SU-DHL-6 (cell line): ENCODE measurements around the gene NRN1.

Experiments used
- EZH2phosphoT487 ChIP-seq: fragments of 200-600 bp; sonication (generic), shearing (Covaris generic); conservative IDR thresholded peaks from 2 replicates; pipeline ENCODE4 v1.6.1; 2018; ENCODE audit warnings: mild to moderate bottlenecking, antibody characterized with exemption, low read length, moderate library complexity, mixed read lengths
- TF ChIP-seq, protein P1 (sequence below): fragments of 200-600 bp; sonication (generic); IDR thresholded peaks from one replicate; pipeline ENCODE4 v1.5.1; 2017; ENCODE audit warnings: antibody characterized with exemption, mild to moderate bottlenecking, low read length, moderate library complexity; ENCODE audit not compliant: insufficient read depth, poor library complexity, severe bottlenecking

DNA sequence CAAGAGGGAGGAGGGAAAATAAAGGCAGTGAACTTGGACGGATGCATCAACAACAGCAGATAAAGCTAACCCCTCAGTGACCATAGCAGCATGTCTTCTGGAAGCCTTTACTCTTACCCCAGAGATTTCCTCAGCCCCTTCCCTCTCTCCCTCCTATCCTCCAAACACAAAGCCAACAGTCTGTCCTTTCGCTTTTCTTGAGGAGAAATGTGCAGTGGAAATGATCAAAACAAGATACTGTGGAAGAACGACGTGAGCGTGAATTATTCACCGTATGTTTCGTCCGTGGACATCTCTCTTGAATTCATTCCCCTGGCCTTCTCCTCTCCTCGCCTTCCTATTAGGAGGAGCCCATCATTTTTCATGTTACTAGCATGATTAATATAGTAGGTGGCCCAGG lies 8.5 kb downstream of the NRN1 start:
- TF ChIP-seq, protein P1, sequence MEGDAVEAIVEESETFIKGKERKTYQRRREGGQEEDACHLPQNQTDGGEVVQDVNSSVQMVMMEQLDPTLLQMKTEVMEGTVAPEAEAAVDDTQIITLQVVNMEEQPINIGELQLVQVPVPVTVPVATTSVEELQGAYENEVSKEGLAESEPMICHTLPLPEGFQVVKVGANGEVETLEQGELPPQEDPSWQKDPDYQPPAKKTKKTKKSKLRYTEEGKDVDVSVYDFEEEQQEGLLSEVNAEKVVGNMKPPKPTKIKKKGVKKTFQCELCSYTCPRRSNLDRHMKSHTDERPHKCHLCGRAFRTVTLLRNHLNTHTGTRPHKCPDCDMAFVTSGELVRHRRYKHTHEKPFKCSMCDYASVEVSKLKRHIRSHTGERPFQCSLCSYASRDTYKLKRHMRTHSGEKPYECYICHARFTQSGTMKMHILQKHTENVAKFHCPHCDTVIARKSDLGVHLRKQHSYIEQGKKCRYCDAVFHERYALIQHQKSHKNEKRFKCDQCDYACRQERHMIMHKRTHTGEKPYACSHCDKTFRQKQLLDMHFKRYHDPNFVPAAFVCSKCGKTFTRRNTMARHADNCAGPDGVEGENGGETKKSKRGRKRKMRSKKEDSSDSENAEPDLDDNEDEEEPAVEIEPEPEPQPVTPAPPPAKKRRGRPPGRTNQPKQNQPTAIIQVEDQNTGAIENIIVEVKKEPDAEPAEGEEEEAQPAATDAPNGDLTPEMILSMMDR = no peak
- TF ChIP-seq EZH2phosphoT487 = no peak
